Measurements from ENCODE around the gene RNF113B. TPM values are rescaled to one million over a fixed set of nuclear protein-coding genes. Genes with fewer than 3 reads are reported as not detected.

Gene RNF113B
- total and polyA plus RNA-seq, 4 donors = 0.64 TPM; not detected in 3

- TF ChIP-seq REST (IDR thresholded peaks at IDR 0.05) (no peak), RXRA (IDR thresholded peaks at IDR 0.05) (no peak), YY1 (IDR thresholded peaks at IDR 0.05) (no peak)
These were observed 44.2 kb upstream of the RNF113B start (continued) for GRCh38 chr13:98221234-98221633.

GRCh38 chr13:98220271-98220791, 43.3 kb upstream of the RNF113B start:
- Histone ChIP-seq H3K9me3 (ENCODE audit: control insufficient read depth in 4 of 4, low read length in 3 of 4) (no peaks in the 10 kb centered on the region), H3K4me3 (ENCODE audit: low read depth in 1 of 3, low read length in 3 of 3) (no peak overlapping the region), H3K36me3 (ENCODE audit: control insufficient read depth in 4 of 4, insufficient read depth in 3 of 4, low read depth in 1 of 4, low read length in 3 of 4) (peaks cover 0 to 2% (median 0%) of the 10 kb centered on the region in 4 donors), H3K4me1 (ENCODE audit: control insufficient read depth in 4 of 4, insufficient read depth in 4 of 4, low read length in 3 of 4) (peaks cover 1 to 14% (median 7%) of the 10 kb centered on the region in 4 donors), H3K27ac (ENCODE audit: low read depth in 1 of 2, low read length in 2 of 2) (no peak overlapping the region), H3K9ac (ENCODE audit: low read depth in 1 of 2, low read length in 2 of 2) (no peak overlapping the region), H3K27me3 (ENCODE audit: control insufficient read depth in 4 of 4, insufficient read depth in 4 of 4, low read length in 3 of 4) (no peaks in the 10 kb centered on the region)
- TF ChIP-seq GABPA (IDR thresholded peaks at IDR 0.05 in 1 of 2, conservative IDR thresholded peaks at IDR 0.05 in 1 of 2) = no peak
- no peak for TF ChIP-seq CTCF (IDR thresholded peaks at IDR 0.05; ENCODE audit: low read depth, low read length, missing input control)
- 60% methylated on average over 4 of the region's 4 CpGs for WGBS
- no peak for DNase-seq (ENCODE audit: low spot score)

- WGBS = 93% methylated on average over 6 of the region's 6 CpGs
- no peak overlapping the region for H3K27ac ChIP-seq (ENCODE audit: low read depth in 1 of 2, low read length in 2 of 2)
These were observed 42.6 kb upstream of the RNF113B start for GRCh38 chr13:98219685-98220084.

GRCh38 chr13:98217597-98217996, 40.5 kb upstream of the RNF113B start:
- H3K4me3 ChIP-seq (ENCODE audit: low read depth in 1 of 3, low read length in 3 of 3) = no peak overlapping the region
- no peak overlapping the region for H3K27ac ChIP-seq (ENCODE audit: low read depth in 1 of 2, low read length in 2 of 2)
- H3K27me3 ChIP-seq (ENCODE audit: control insufficient read depth in 4 of 4, insufficient read depth in 4 of 4, low read length in 3 of 4) = no peaks in the 10 kb centered on the region
- WGBS = 89% methylated on average over 12 of the region's 12 CpGs
- no peaks in the 10 kb centered on the region for H3K9me3 ChIP-seq (ENCODE audit: control insufficient read depth in 4 of 4, low read length in 3 of 4)
- H3K9ac ChIP-seq (ENCODE audit: low read depth in 1 of 2, low read length in 2 of 2) = no peak overlapping the region
- no peak for DNase-seq (ENCODE audit: low spot score)
- H3K36me3 ChIP-seq (ENCODE audit: control insufficient read depth in 4 of 4, insufficient read depth in 3 of 4, low read depth in 1 of 4, low read length in 3 of 4) = peaks cover 3 to 5% (median 4%) of the 10 kb centered on the region in 4 donors
- H3K4me1 ChIP-seq (ENCODE audit: control insufficient read depth in 4 of 4, insufficient read depth in 4 of 4, low read length in 3 of 4) = peaks cover 0 to 15% (median 4%) of the 10 kb centered on the region in 4 donors
- TF ChIP-seq ATF3 (IDR thresholded peaks at IDR 0.05) (no peak), EGR1 (IDR thresholded peaks at IDR 0.05; ENCODE audit: low read depth in 2 of 2) (no peak), CTCF (IDR thresholded peaks at IDR 0.05; ENCODE audit: low read depth, low read length, missing input control) (no peak), REST (IDR thresholded peaks at IDR 0.05) (no peak), JUND (IDR thresholded peaks at IDR 0.05) (no peak), FOXA2 (IDR thresholded peaks at IDR 0.05) (no peak), TAF1 (conservative IDR thresholded peaks at IDR 0.05) (no peak), NR2F2 (IDR thresholded peaks at IDR 0.05) (no peak), SP1 (IDR thresholded peaks at IDR 0.05) (no peak), RXRA (IDR thresholded peaks at IDR 0.05) (no peak), RAD21 (IDR thresholded peaks at IDR 0.05) (no peak), HNF4G (IDR thresholded peaks at IDR 0.05) (no peak)

More at GRCh38 chr13:98219685-98220084, 42.6 kb upstream of the RNF113B start:
- H3K4me1 ChIP-seq (ENCODE audit: control insufficient read depth in 4 of 4, insufficient read depth in 4 of 4, low read length in 3 of 4) = peaks cover 1 to 12% (median 4%) of the 10 kb centered on the region in 4 donors
- no peak overlapping the region for H3K4me3 ChIP-seq (ENCODE audit: low read depth in 1 of 3, low read length in 3 of 3)
- H3K9ac ChIP-seq (ENCODE audit: low read depth in 1 of 2, low read length in 2 of 2) = no peak overlapping the region
- no peaks in the 10 kb centered on the region for H3K27me3 ChIP-seq (ENCODE audit: control insufficient read depth in 4 of 4, insufficient read depth in 4 of 4, low read length in 3 of 4)
- no peak for TF ChIP-seq FOXA2 (IDR thresholded peaks at IDR 0.05)
- DNase-seq (ENCODE audit: low spot score) = no peak
- H3K9me3 ChIP-seq (ENCODE audit: control insufficient read depth in 4 of 4, low read length in 3 of 4) = no peaks in the 10 kb centered on the region
- peaks cover 0 to 3% (median 1%) of the 10 kb centered on the region in 4 donors for H3K36me3 ChIP-seq (ENCODE audit: control insufficient read depth in 4 of 4, insufficient read depth in 3 of 4, low read depth in 1 of 4, low read length in 3 of 4)
